K562 (cell line): ENCODE data around the gene ATG10. TPM values are rescaled to one million over a fixed set of nuclear protein-coding genes. Genes with fewer than 3 reads are reported as not detected.
A peak's percentile ranks its signal among the peaks of the same experiment; 100 is the strongest.

Experiments used
- ATAC-seq: fragments of 200-7000 bp; cut with Tn5 transposase; 3 replicates; pipeline ENCODE4 v1.9.1; 2020; ENCODE audit warnings: moderate library complexity
- BruUV-seq: library from RNA; stranded (reverse); fragments of 400-500 nt; replicated peaks from 2 replicates; lab custom pipeline; 2021; lab: Mats Ljungman, UMichigan
- CTCF ChIA-PET: fragments of 300-600 bp; formaldehyde crosslinking; extraction: SDS; loops from one replicate; lab custom pipeline; 2021; ENCODE audit warnings: low intra/inter-chr PET ratio; lab: Yijun Ruan, JAX
- POLR2A ChIA-PET: fragments of 300-600, 350-650 bp; sonication (Branson Sonifier 250); formaldehyde crosslinking; extraction: SDS; loops from one replicate; lab custom pipeline; 2021; ENCODE audit warnings: antibody characterized with exemption, inconsistent platforms; lab: Yijun Ruan, JAX
- DNase-seq, 4 experiments: peaks; one replicate each; pipeline versions ENCODE4 v3.0.0 to v3.0.0-alpha.2; 2011 to 2018; ENCODE audit warnings: low spot score in 3 of 4, mixed read lengths in 3 of 4; ENCODE audit errors: extremely low read depth in 1 of 4
- FAIRE-seq: peaks from 2 replicates; lab custom pipeline; 2011; peaks lifted over from hg19 to GRCh38; lab: Jason Lieb, UNC
- H2AFZ ChIP-seq: 2 replicates; pipeline ENCODE4 v1.6.0; 2011; ENCODE audit warnings: low read depth, low read length, control low read depth, inconsistent platforms
- H3K27ac ChIP-seq: fragments of 200-600 bp; 3 replicates; pipeline ENCODE4 v1.8.0; 2011; ENCODE audit warnings: low read depth, mild to moderate bottlenecking, control low read depth, inconsistent platforms, low read length, moderate library complexity, mixed read lengths; ENCODE audit errors: extremely low read depth
- H3K27me3 ChIP-seq, 2 experiments: fragments of 300-600 bp in 1 of 2; 2 replicates in 1 of 2; 3 replicates in 1 of 2; pipeline versions ENCODE4 v1.6.0 to v1.8.0; 2011; ENCODE audit warnings: inconsistent platforms in 2 of 2, low read length in 2 of 2, mild to moderate bottlenecking in 1 of 2, mixed read lengths in 1 of 2, moderate library complexity in 1 of 2; ENCODE audit not compliant: control insufficient read depth in 2 of 2, insufficient read depth in 2 of 2
- H3K36me3 ChIP-seq: fragments of 300-600 bp; 3 replicates; pipeline ENCODE4 v1.8.0; 2011; ENCODE audit warnings: mild to moderate bottlenecking, low read length, inconsistent platforms; ENCODE audit not compliant: control insufficient read depth, insufficient read depth
- H3K4me1 ChIP-seq, 2 experiments: fragments of 200-600 bp in 1 of 2; replicated peaks in 1 of 2; 2 replicates in 1 of 2; 3 replicates in 1 of 2; pipeline versions ENCODE4 v1.5.1 to v1.8.0; 2011; ENCODE audit warnings: inconsistent platforms in 2 of 2, low read length in 2 of 2, mild to moderate bottlenecking in 1 of 2, mixed read lengths in 1 of 2, moderate library complexity in 1 of 2; ENCODE audit not compliant: control insufficient read depth in 2 of 2, insufficient read depth in 2 of 2
- H3K4me2 ChIP-seq: 2 replicates; pipeline ENCODE4 v1.6.1; 2011; ENCODE audit warnings: low read length, control low read depth, inconsistent platforms, mixed read lengths; ENCODE audit not compliant: insufficient read depth
- H3K4me3 ChIP-seq: fragments of 200-600 bp; sonication (generic), shearing (Covaris generic); 2 replicates; pipeline ENCODE4 v1.5.1; 2016; ENCODE audit warnings: control low read depth, inconsistent platforms
- H3K79me2 ChIP-seq: fragments of 200-600 bp; 3 replicates; pipeline ENCODE4 v1.8.0; 2011; ENCODE audit warnings: low read length, inconsistent platforms; ENCODE audit not compliant: control insufficient read depth, insufficient read depth
- H3K9ac ChIP-seq, 2 experiments: 2 replicates each; pipeline versions ENCODE4 v1.6.0 to v1.6.1; 2011; ENCODE audit warnings: low read depth in 2 of 2, low read length in 2 of 2, control low read depth in 1 of 2, inconsistent platforms in 1 of 2, mild to moderate bottlenecking in 1 of 2, mixed read lengths in 1 of 2; ENCODE audit not compliant: insufficient read depth in 1 of 2
- H3K9me1 ChIP-seq: one replicate; pipeline ENCODE4 v1.6.0; 2011; ENCODE audit warnings: inconsistent platforms, mild to moderate bottlenecking, low read length, moderate library complexity; ENCODE audit not compliant: control insufficient read depth, insufficient read depth
- H3K9me3 ChIP-seq: replicated peaks from 2 replicates; pipeline ENCODE4 v1.5.1; 2011; ENCODE audit warnings: low read depth, low read length, inconsistent platforms; ENCODE audit not compliant: control insufficient read depth, insufficient read depth
- H4K20me1 ChIP-seq: replicated peaks from 2 replicates; pipeline ENCODE4 v1.6.1; 2011; ENCODE audit warnings: low read length, inconsistent platforms, mixed read lengths; ENCODE audit not compliant: control insufficient read depth, insufficient read depth
- CBX3 ChIP-seq, 2 experiments: IDR thresholded peaks; 1 replicate in 1 of 2; 2 replicates in 1 of 2; pipeline ENCODE4 v1.6.1; 2012; ENCODE audit warnings: inconsistent platforms in 2 of 2, low read length in 2 of 2, borderline replicate concordance in 1 of 2, control low read depth in 1 of 2
- RBM25 ChIP-seq: fragments of 200-400 bp; formaldehyde crosslinking; IDR thresholded peaks from 2 replicates; pipeline ENCODE4 v1.6.1; 2018; ENCODE audit warnings: low read length, low read depth, moderate library complexity; ENCODE audit not compliant: severe bottlenecking
- SMARCA5 ChIP-seq: fragments of 450-650 bp; IDR thresholded peaks from 2 replicates; pipeline ENCODE4 v1.6.1; 2016
- SMARCB1 ChIP-seq: IDR thresholded peaks from 2 replicates; pipeline ENCODE4 v1.6.1; 2011; ENCODE audit warnings: improper control_type of control experiment, low read depth; ENCODE audit not compliant: insufficient read length
- TRIM24 ChIP-seq, 2 experiments: fragments of 450-650 bp; IDR thresholded peaks; 2 replicates each; pipeline ENCODE4 v1.6.1; 2016
- TRIM28 ChIP-seq: fragments of 450-650 bp; IDR thresholded peaks from 2 replicates; pipeline ENCODE4 v1.6.1; 2017
- ZHX1 ChIP-seq: fragments of 150-350 bp; conservative IDR thresholded peaks from 2 replicates; pipeline ENCODE4 v1.6.1; 2014; ENCODE audit warnings: low read length
- ZNF121 ChIP-seq: sonication (generic); formaldehyde crosslinking; conservative IDR thresholded peaks from 2 replicates; pipeline ENCODE4 v1.8.0; 2022; ENCODE audit warnings: missing genetic modification reagents
- ZNF280A ChIP-seq: fragments of 450-650 bp; IDR thresholded peaks from 2 replicates; pipeline ENCODE4 v1.6.1; 2018; ENCODE audit warnings: mild to moderate bottlenecking, low read depth; ENCODE audit not compliant: partially characterized antibody
- ZNF280B ChIP-seq: fragments of 250-450 bp; sonication (Bioruptor Pico); IDR thresholded peaks from 2 replicates; pipeline ENCODE4 v1.5.1; 2021; ENCODE audit warnings: mild to moderate bottlenecking
- WGBS: fragments of 100-300 bp; shearing (Covaris generic); methylation state at CpG from one replicate; pipeline ENCODE4 v1.1.6; 2016; ENCODE audit warnings: low coverage, mixed read lengths; ENCODE audit not compliant: insufficient coverage; ENCODE audit errors: missing lambda C conversion rate; 5-methylcytosine and 5-hydroxymethylcytosine counted together
- in situ Hi-C: fragments of 300-500 bp; cut with MboI; formaldehyde crosslinking; loops from 4 replicates; pipeline ENCODE4 v1.15.0; 2018; ENCODE audit warnings: inconsistent platforms, mixed read lengths
- intact Hi-C: fragments of 100-400 bp; cut with micrococcal nuclease; formaldehyde crosslinking; loops from 2 replicates; pipeline ENCODE4 v1.14.2; 2022
- polyA plus RNA-seq, 8 experiments: library from polyadenylated mRNA; depleted of rRNA in 4 of 8; stranded (reverse) in 5 of 8; unstranded in 3 of 8; fragments of >200 nt; fragmentation: Nextera tagmentation in 2 of 8; fragmentation: Illumina TruSeq in 1 of 8; extraction: Ambion mirVana in 2 of 8; extraction: Trizol in 1 of 8; gene quantifications; 2 replicates each; pipeline versions ENCODE4 v1.2.1 to v1.2.3, GENCODE V29; 2011 to 2014; ENCODE audit warnings: inconsistent platforms in 1 of 8, missing spikeins in 1 of 8
- total RNA-seq, 7 experiments: library from RNA; depleted of rRNA in 6 of 7; stranded (reverse); fragments of >200 nt in 6 of 7; fragmentation: Illumina TruSeq in 2 of 7; extraction: Trizol in 2 of 7; gene quantifications; 2 replicates each; pipeline versions ENCODE4 v1.2.1 to v1.2.3, GENCODE V29; 2011 to 2021; ENCODE audit warnings: low replicate concordance in 1 of 7

Gene ATG10
- total and polyA plus RNA-seq, 9 of the 15 experiments (the other 6 are each of a cell fraction or from before 2014, with no cell fraction given), result 7.0 to 18.8 (median 14.6) TPM

GRCh38 chr5:82244854-82245635 is 273.2 kb downstream of the ATG10 start (continued):
- TF ChIP-seq ZHX1, result no peak

GRCh38 chr5:82246960-82247574 is 275.2 kb downstream of the ATG10 start:
- Histone ChIP-seq H3K4me1 (no peaks in the 10 kb centered on the region), H3K27me3 (no peaks in the 10 kb centered on the region), H3K9me3 (0 out of 2 replicates have a peak, but pooled peaks cover 5% of the 10 kb centered on the region), H3K9me1 (no peaks in the 10 kb centered on the region), H3K79me2 (no peaks in the 10 kb centered on the region), H3K36me3 (no peaks in the 10 kb centered on the region), H4K20me1 (no peaks in the 10 kb centered on the region), H3K4me2 (no peak overlapping the region), H3K4me3 (no peak overlapping the region), H2AFZ (no peak overlapping the region), H3K27ac (no peak overlapping the region), H3K9ac (no peak overlapping the region)
- BruUV-seq, result no TSS peak
- intact Hi-C loops, result no loop called here
- FAIRE-seq (no peak), ATAC-seq (no peak), DNase-seq (no peak)
- 100% methylated on average over 1 of the region's 1 CpG for WGBS
- in situ Hi-C loops, result no loop called here
- CTCF ChIA-PET, result no interaction called here
- POLR2A ChIA-PET, result interaction anchor here (1.6 kb wide), 1 partner anchor 10 kb away, joined by 4 read pairs; no protein-coding TSS in a partner anchor
- TF ChIP-seq SMARCB1 (no peak), ZNF280A (peak; percentile 95), ZNF121 (CRISPR knock-in tag) (no peak), ZNF280B (CRISPR knock-in tag) (0 out of 2 replicates have a peak, but pooled peaks have one; percentile 63), SMARCA5 (peak; percentile 48; the same call in 1 of the 2 replicates), TRIM28 (peak; percentile 95; the same call in 1 of the 2 replicates), TRIM24 (IDR thresholded peaks at IDR 0.05) (peak in 1 of 2 experiments; percentile 61; a peak in 2 of 4 replicates), CBX3 (IDR thresholded peaks at IDR 0.05; ENCODE audit: borderline replicate concordance in 1 of 2, low read length in 2 of 2) (peak in 1 of 2 experiments; percentile 70; a peak in 2 of 3 replicates), RBM25 (peak; percentile 76)
